H1 (cell line): ENCODE measurements around the gene KIZ. TPM values are rescaled to one million over a fixed set of nuclear protein-coding genes. Genes with fewer than 3 reads are reported as not detected.

Experiments used
- CHD1 ChIP-seq: IDR thresholded peaks from 2 replicates; pipeline ENCODE4 v1.6.1; 2012; ENCODE audit warnings: low read depth, low read length, improper control_type of control experiment
- SIN3A ChIP-seq, 2 experiments: IDR thresholded peaks in 1 of 2; conservative IDR thresholded peaks in 1 of 2; 2 replicates each; pipeline ENCODE4 v1.6.1; 2011 to 2012; ENCODE audit warnings: low read length in 2 of 2, improper control_type of control experiment in 1 of 2, low read depth in 1 of 2, mild to moderate bottlenecking in 1 of 2
- TAF1 ChIP-seq: IDR thresholded peaks from 2 replicates; pipeline ENCODE4 v1.6.1; 2011; ENCODE audit warnings: mild to moderate bottlenecking, low read depth, low read length
- polyA plus RNA-seq, 7 experiments: library from polyadenylated mRNA; depleted of rRNA in 3 of 7; stranded (reverse) in 5 of 7; unstranded in 2 of 7; fragments of >200 nt in 5 of 7; fragments of 200-250 nt in 2 of 7; gene quantifications; 1 replicate in 5 of 7; 2 replicates in 1 of 7; 4 replicates in 1 of 7; pipeline versions ENCODE4 v1.2.1 to v1.2.3, GENCODE V29; 2011 to 2013; ENCODE audit warnings: missing spikeins in 2 of 7, mixed read lengths in 2 of 7
- total RNA-seq: library from RNA; stranded (reverse); fragmentation: NEBNext Ultra II Directional; extraction: Animal tissue kit (Norgen Biotek cat#: 25700); gene quantifications from 2 replicates; pipeline ENCODE4 v1.2.1, GENCODE V29; 2021

Gene KIZ
- total and polyA plus RNA-seq, 2 of the 8 experiments (the other 6 are each of a cell fraction or from before 2014, with no cell fraction given): 13.0 to 51.7 TPM

DNA sequence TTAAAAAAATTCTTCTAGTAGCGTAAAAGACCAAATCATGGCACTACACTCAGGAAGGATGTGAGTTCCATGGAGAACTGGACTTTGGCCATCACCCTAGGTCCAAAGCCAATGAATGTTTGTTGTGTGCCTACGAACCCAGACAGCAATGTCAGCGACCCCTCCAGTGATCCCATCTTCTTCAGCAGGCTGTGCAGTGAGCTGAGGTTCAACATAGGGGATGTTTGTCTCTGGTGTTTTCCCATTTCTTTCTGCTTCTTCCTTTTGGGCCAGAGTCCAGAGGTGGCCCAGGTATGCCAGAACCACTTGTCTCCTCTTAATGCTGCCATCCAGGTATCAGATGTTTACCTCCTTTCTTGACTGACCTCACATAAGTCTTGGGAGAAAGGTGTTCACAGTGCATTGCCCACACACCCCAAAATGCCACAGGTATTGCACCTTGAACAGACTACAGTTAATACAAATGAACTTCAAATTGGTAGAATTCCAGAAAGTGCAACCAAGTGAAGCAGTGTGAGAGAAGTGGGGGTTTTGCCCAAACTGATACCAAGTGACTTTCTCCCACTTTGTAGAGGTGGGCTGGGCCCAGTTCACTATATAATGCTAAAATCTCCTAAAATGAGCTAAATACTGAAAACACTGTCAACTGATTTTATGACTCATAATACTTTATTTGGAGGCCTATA, 14.1 kb downstream of the KIZ start (continued):
- TF ChIP-seq TAF1: no peak
- TF ChIP-seq SIN3A (conservative IDR thresholded peaks at IDR 0.05 in 1 of 2, IDR thresholded peaks at IDR 0.05 in 1 of 2; ENCODE audit: low read depth in 1 of 2, low read length in 2 of 2): no peak
- TF ChIP-seq CHD1: no peak
